HG03095 (cell line): ENCODE results near the gene DPP9.
"Not testable (repeated sequence)": the region's sequence is repeated elsewhere in the genome, so short reads cannot be mapped to it uniquely, and the experiment has no call there.

Experiments used
- ATAC-seq: cut with Tn5 transposase; IDR thresholded peaks from one replicate; pipeline ENCODE4 v1.9.1; 2021; ENCODE audit warnings: moderate library complexity; ENCODE audit not compliant: unreplicated experiment

Gene DPP9

DNA sequence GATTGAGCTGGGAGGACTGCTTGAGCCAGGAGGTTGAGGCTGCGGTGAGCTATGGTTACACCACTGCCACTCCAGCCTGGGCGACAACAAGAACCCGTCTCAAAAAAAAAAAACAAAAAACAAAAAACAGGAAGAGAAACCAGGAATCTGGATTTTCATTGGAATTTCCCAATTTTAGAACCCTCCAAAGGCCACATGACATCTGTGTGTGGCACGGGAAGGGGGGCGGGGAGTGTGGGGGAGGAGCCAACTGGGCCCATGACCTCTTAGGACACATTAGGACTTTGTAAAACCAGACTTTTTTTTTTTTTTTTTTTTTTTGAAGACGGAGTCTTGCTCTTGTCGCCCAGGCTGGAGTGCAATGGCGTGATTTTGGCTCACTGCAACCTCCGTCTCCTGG lies 32.3 kb downstream of the DPP9 start:
- no peak for ATAC-seq

DNA sequence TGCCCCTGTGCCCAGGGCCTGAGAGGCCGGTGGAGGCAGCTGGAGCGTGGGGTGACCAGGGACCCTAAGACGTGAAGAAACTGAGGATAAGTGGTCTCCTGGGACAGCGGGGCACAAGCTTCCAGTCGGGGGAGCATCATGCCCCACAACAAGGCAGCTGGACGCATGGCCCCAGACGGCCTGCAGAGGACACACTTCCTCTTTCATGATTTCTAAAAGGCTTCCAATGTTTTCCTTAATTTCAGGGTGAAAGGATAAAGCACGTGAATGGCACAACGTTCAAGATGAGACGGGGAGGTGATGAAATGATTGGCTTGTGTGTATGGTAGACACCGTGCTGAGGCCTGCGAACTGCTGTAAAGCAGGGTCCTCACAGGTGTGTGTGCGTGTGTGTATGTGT lies 33.3 kb downstream of the DPP9 start:
- no peak for ATAC-seq

DNA sequence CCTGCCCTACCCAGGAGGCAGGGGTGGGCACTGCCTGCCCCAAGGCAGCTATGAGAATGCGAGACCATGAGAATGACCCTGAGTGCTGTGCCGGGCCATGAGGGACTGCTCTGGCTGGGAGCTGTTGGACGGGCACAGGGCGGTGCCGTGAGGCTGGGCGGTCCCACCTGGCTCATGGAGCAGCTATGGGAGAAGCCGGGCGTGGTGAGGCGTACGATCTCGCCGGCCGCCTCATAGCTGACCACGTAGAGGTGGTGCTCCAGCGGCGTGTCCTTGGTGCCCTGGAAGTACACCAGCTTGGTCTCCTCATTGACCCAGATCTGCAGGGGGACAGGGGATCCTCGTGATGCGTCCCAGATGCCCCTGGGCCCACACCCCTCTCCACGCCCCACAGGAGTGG lies 34.2 kb downstream of the DPP9 start:
- no peak for ATAC-seq

DNA sequence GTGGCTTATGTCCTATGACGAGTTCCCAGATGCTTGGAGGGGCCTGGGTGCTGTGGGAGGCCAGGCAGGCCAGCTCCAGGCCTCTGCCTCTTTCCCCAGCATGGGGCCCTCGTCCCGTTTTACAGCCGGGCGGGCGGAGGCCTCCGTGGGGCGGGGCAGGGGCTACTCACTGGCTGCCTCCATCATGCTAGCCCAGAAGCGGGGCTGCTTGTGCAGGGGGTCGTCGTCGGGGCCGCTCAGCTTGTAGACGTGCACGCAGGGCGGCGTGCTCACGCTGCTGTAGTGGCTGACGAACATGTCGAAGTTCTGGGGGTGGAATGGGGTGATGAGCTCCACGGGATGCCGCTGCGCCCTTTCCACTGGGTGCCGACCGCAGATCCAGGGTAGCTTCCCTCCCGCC lies 35.1 kb downstream of the DPP9 start:
- no peak for ATAC-seq

DNA sequence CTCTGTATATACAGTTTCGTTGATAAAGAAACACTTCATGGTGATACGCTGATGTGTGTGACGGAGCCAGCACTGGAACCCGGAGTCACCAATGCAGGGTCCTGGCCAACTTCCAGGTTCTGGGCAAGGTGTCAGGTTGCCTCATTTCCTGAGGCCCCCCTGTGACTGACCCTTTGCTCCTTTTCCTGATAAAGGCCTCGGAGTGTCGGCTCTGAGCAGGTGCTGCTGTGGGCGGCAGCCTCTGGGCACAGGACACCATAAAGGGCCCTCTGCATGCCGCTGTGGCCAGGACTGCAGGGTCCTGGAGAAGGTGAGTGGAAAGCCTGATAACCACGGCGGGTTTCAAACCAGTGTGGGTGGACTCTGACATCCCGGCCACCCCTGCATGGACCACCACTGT lies 36.2 kb downstream of the DPP9 start:
- ATAC-seq: no peak

DNA sequence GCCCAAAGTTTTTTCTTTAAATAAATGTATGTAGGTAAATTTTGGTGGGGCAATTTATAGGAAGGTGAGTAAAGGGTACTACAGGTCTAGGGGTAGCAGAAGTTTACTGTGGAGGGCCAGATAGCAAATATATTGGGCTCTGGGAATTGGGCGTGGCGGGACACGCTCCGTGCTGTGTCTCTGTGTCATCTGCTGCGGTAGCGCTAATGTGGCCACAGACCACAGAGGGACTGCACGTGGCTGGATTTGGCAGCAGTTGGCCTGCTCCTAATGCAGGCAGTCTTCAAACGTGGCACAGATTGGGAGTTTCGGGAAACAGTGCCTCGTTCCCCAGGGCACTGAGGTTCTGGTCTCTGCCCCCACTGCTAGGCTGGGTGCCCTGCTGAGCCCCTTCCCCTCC lies 36.9 kb downstream of the DPP9 start:
- no peak for ATAC-seq

DNA sequence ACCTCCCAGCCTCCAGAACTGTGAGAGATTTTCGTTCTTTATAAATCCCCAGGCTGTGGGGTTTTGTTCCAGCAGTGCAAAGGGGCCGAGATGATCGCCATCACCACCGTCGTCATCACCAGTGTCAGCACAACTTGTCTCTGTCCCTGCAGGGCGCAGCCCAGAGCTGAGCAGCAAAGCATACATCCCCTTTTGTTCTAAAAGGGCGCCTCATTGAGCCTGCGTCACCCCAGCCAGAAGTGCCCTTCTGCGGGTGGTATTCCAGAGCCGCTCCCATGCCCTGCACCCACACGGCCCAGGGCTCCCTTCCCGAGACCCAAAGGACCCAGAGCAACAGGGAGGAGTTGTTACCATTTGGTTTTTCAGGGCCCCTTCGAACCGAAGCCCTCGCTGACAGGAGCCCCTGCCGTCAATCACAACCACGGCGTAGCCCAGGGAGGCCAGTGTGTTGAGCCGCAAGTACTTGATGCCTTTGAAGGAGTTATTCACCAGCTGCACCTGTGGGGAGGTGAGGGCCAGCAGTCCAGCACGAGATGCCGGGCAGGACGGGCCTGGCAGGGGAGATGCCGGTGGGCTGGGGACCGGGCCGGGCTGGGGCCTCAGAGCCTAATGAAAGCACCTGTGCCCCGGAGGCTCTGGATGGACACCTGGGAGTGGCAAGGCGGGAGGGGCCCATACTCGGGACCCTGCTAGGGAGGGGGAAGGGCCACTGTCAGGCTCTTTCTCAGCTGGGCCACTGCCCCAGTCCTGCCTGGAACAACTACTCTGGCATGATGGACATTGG lies 39.1 kb downstream of the DPP9 start:
- no peak for ATAC-seq

DNA sequence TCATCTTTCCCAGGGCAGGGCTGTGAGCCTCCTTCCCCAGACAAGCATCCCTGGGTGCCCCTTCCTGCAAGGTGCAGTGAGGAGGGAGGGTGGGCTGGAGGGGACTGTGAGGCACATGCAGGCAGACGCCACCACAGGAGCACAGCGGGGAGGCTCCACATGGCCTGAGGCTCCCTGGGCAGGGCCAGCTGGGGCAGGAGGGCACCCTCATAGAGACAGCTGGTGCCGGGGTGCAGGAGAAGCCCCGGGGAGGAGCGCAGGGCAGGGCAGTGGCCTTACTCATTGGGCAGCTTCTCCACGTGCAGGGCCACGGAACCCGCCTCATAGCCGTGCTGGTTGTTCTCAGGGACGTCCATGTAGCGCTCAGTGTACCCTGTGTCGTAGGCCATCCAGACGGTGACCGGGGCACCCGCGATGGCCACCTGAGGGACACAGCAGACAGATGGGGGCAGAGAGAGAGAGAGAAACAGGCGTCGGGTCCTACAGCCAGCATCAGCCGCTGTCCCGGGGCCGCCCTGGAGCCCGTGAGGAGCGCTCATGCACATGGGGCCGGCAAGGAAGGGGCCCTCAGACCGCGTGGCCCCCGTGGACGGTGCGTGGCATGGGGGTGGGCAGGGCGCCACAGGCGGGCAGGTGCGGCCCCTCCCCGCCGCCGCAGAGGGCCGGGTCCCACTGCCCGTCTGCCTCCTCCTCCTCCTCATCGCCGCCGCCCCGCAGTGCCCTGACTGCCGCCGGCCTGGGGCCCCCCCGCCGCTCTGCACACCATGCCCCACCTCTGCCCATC lies 41.0 kb downstream of the DPP9 start:
- ATAC-seq: no peak

DNA sequence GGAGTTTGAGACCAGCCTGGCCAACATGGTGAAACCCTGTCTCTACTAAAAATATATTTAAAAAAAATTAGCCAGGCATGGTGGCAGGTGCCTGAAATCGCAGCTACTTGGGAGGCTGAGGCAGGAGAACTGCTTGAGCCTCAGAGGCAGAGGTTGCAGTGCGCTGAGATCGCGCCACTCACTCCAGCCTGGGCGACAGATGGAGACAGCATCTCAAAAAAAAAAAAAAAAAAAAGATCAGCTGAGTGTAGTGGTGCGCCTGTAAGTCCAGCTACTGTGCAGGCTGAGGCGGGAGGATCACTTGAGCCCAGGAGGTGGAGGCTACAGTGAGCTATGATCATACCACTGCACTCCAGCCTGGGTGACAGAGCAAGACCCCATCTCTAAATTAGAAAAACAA lies 43.6 kb downstream of the DPP9 start:
- ATAC-seq: not testable (repeated sequence)

DNA sequence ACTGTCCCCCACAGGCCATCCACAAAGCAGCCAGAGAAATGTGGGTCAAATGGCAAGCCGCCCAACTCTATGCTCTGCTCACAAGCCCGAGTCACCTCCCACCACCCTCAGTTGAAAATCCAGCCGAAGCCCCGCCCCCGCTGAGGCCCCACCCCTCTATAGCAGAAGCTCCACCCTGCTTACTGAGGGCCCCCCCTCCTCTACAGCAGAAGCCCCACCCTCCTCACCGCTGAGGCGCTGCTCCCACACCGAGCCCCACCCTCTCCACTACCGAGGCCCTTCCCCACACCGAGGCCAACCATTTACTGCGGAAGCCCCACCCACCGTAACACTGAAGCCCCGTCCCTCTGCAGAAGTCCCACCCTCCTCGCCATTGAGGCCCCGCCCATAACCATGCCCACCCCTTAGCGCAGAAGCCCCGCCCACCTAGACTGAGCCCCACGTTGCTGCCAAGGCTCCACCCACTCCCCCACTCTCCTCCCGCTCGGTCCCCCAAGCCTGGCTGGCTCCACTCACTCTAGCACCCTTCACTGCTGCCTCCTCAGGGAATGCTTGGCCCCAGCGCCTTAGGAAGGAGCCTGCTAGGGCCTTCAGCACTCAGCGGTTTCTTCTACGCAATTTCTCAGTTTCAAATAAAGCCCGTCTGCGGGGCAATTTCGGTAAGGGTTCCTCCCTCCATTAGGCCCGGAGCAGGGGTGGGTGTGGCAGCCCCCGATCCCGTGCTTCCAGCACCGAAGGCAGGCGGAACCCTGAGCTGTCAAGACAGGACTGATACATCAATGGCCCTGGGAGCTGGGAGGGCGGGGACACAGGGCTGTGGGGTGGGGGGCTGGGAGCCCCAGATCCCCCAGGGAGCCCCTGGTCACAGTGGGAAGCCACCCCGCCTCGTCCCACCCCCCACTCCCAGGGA lies 44.5 kb downstream of the DPP9 start:
- ATAC-seq: no peak

DNA sequence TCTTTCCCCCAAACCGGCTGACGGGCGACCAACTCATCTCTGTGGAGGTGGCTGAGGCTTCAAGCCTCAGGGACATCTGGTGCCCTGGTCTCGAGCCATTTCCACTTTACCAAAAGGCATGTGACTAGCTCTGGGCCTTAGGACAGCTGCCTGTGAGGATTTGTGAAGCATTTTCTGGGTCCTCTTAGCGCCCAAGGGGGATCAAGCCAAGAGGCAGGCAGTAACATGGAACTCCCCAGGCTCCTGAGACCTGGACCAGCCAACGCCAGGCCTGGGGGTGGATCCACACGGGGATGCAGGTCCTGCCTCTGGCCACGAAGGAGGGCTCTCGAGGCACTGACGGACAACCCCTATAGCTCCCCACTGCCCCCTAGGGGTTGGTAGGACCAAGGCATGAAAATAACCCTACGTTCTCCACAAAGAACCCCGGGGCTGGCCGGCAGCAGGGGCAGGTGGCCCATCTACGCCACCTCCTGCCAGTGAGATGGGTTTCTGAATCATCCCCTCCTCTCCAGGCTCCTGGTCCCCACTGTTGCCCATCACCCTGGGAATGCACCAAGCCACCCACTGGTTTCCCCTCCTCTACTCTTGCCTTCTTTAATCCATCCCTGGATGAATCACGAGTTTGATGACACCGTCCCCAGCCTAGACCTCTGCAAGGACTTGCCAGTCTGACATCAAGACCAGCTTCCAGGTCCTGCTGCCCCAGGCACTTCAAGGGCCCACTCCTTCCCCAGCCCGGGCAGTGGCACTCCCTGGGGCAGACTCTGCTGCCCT lies 46.5 kb downstream of the DPP9 start:
- no peak for ATAC-seq

DNA sequence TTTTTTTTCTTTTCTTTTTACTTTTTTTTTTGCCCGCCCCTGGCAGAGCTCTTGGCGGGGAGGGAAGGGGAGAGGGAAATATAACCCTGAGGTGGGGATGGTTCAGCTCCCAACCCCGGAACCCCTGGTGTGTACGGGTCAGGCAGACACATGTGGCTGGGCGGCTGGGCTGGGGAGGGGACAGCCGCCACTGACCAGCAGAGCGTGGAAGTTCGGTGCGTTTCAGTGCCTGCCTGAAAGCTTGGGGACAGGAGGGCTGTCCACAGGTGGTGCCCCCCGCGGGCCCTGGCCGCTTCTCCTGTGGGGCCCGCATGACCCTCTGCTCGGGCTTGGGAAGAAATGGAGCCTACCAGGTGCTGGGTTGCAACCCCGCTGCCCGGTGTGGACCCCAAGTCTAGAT lies 48.3 kb downstream of the DPP9 start:
- ATAC-seq: no peak

DNA sequence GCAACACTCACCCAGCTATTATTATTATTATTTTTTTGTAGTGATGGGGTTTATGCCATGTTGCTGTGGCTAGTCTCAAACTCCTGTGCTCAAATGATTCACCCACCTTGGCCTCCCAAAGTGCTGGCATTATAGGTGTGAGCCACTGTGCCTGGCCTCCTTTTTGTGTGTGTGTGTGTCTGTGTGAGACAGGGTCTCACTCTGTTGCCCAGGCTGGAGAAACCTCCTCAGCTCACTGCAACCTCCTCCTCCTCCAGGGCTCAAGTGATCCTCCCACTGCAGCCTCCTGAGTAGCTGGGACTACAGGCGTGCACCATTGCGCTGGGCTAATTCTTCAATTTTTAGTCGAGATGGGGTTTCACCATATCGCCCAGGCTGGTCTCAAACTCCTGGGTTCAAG lies 49.9 kb downstream of the DPP9 start:
- no peak for ATAC-seq

DNA sequence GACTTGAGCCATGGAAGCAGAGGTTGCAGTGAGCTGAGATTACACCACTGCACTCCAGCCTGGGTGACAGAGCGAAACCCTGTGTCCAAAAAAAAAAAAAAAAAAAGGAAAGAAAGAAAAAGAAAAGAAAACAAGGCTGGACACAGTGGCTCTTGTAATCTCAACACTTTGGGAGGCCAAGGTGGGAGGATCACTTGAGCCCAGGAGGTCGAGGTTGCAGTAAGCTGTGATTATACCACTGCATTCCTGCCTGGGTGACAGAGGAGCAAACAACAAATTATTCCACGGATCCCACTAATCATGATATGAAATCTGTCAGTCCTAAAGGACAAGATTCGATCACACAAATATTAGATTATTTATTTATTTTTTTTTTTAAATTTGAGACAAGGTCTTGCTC lies 50.4 kb downstream of the DPP9 start:
- ATAC-seq: no peak

DNA sequence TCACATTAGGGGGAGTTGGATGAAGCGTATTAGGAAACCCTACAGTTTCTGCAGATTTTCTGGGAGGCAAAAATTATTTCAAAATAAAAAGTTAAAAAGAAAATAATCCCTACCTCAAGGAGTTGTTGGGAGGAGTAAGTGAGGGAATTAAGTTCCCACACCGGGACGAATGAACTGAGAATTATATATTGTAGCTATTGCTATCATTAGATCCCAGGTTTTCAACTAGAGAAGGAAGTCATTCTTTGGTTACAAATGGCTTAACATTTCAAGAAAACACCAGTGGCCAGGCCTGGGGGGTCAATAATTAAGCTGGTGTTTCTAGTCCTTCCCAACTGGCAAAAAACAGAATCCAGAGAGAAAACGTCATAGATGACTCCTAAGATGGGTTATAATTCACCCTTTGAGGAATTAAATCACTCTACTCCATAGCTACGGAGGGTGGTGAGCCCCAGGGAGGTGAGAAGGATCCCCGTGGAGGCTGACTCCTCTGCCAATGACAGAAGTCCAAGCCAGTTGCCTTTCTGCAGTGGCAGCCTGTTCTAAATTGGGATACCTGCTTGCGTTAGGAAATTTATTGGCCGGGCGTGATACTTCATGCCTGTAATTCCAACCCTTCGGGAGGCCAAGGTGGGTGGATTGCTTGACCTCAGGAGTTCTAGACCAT lies 52.3 kb downstream of the DPP9 start:
- no peak for ATAC-seq

DNA sequence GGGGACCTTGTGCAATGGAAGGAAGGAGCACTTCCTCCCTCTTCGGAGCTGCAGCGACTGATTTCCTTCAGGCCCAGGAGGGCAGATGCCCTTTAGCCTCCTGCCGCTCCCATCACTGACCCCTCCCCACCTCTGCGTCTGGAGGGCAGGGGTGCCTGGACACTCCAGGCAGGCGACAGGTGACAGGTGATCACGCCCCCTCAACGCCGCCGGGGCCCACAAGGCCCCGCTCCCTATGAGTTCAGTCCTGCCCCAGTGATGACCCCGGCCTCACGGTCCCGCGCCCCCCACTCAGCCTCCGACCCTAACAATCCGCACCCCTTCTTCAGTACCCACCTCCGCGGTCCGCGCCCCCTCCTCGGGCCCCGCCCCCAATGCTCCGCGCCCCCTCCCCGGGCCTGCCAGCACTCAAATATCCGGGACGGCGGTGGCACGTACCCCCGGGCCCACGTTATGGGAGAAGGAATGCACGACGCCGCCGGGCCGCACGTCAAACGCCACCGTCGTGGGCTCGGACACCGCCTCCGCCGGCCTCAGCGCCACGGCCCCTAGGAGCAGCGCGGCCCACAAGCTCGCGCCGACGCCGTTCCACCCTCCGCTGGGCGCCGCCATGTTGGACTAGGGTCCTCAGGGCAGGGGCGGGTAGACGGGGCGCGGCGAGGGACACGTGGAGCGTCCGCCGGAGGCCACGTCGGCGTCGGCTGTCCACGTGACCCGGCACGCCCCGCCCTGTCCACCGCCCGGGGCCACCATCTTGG lies 53.7 kb downstream of the DPP9 start, which contains the start of gene MYDGF:
Gene MYDGF (minus strand): TSS at position 620 of the 758 bp plus-strand sequence. CDS start 8 bp downstream, at position 612.
- peak; percentile 84 for ATAC-seq

DNA sequence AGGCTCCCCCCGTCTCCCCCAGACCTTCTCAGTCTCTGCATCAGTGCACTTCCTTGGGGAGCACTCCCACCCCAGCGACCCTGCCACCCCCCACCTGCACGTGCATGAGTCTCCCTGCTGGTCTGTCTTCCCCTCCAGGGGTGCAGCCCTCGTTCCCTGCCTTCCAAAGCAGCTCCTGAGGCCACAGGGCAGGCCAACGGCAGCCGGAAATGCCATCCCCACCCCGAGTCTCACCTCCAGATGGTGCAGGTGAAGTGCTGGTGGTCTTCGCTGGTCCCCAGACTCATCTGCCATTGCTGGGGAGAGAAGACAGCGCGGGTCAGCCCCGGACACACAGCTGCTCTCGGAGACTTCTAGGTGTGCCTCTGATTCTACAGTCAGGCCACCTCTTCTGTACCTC lies 59.0 kb downstream of the DPP9 start:
- no peak for ATAC-seq

DNA sequence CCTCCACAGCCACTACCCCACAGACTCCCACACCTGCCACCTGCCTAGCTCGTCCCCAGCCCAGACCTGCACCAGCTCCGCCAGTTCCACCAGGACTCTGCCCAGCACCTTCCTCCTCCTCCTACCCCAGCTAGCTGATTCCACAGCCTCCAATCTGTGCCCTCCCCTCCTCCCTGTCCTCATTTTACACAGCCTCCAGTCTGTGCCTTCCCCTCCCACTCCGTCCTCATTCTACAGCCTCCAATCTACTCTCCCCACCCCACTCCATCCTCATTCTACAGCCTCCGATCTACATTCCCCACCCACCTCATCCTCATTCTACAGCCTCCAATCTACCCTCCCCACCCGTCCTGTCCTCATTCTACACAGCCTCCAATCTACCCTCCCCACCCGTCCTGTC lies 60.8 kb downstream of the DPP9 start:
- no peak for ATAC-seq

DNA sequence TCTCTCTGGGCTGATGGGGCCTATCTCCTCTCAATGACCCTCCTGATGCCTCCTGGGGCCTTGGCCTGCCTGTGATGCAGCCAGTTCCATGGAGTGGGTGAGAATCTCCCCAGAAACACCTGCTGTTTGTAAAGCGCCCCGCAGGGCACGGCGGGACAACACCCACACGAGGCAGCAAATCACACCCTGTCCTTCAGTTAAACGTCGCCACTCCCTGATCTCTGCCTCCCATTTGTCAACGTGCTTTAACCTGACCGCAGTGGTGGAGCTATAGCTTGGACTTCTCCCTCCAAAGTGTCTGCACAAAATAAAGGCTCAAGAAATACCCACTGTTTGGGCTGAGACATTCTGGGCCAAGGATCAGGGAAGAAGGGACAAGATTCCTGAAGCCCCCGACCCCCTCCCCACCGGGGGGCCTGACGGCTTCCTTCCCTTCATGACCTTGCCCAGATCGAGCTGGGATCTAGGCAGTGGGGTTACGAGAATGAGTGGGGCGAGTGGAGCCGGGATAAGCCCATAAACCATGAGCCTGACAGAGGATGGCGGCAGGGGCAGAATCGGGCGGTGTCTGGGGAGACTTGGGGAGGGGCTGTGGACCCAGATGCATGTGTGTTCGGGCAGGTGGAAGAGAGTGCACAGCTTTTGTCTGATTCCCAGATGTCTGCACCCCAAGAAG lies 61.5 kb downstream of the DPP9 start:
- ATAC-seq: no peak
